Activated naive CD4-positive, alpha-beta T cell treated with anti-CD3 and anti-CD28 coated beads, Interleukin-2, amount 10 ng/mL, durations not matched to agents 5 hours and 36 hours (primary cell): ENCODE results near the gene POLH. TPM values are rescaled to one million over a fixed set of nuclear protein-coding genes. Genes with fewer than 3 reads are reported as not detected.

Source experiments
- total RNA-seq, 2 experiments: library from RNA; stranded (reverse); gene quantifications; one replicate each; pipeline ENCODE4 v1.2.3, GENCODE V29; 2021

The POLH gene
- 10 to 100 TPM; 67.9 to 70.9 TPM for total RNA-seq

DNA sequence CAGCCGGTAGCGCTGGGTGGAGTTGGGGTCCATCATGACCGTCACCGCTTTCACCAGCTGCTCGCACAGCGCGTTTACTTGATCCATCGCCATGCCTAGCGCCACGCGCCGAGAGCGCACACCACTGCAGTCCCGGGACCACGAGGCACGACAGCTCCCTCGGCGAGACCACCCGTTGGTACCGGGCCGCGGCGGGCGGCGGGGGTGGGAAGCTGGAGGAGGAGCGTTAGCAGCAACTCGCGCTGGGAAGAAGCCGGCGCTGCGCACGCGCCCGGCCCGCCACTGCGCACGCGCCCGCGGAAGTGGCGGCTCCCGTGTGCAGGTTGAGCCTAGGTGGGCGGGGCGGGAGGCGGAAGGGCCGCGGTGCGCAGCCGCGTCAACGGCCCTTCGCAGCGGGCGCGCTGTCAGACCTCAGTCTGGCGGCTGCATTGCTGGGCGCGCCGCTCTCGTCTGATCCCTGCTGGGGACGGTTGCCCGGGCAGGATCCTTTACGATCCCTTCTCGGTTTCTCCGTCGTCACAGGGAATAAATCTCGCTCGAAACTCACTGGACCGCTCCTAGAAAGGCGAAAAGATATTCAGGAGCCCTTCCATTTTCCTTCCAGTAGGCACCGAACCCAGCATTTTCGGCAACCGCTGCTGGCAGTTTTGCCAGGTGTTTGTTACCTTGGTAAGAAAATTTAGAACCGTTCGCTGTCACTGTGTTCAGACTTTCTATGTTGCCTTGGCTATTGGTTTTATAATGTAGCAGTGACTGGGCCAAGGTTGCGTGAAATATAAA is at the start of gene POLH, which contains the start of gene XPO5:
POLH (plus strand) TSS at position 414 of the 780 bp plus-strand sequence. CDS start 6,135 bp downstream, outside the sequence.
XPO5 (minus strand) TSS at position 267 of the 780 bp plus-strand sequence; CDS start at position 93, 174 bp downstream.

GRCh38 chr6:43629104-43629504 is 53.1 kb downstream of the POLH start, which contains the start of gene GTPBP2:
Gene GTPBP2, minus strand, starts transcription at chr6:43629264. Its CDS starts 102 bp downstream, at chr6:43629162.

DNA sequence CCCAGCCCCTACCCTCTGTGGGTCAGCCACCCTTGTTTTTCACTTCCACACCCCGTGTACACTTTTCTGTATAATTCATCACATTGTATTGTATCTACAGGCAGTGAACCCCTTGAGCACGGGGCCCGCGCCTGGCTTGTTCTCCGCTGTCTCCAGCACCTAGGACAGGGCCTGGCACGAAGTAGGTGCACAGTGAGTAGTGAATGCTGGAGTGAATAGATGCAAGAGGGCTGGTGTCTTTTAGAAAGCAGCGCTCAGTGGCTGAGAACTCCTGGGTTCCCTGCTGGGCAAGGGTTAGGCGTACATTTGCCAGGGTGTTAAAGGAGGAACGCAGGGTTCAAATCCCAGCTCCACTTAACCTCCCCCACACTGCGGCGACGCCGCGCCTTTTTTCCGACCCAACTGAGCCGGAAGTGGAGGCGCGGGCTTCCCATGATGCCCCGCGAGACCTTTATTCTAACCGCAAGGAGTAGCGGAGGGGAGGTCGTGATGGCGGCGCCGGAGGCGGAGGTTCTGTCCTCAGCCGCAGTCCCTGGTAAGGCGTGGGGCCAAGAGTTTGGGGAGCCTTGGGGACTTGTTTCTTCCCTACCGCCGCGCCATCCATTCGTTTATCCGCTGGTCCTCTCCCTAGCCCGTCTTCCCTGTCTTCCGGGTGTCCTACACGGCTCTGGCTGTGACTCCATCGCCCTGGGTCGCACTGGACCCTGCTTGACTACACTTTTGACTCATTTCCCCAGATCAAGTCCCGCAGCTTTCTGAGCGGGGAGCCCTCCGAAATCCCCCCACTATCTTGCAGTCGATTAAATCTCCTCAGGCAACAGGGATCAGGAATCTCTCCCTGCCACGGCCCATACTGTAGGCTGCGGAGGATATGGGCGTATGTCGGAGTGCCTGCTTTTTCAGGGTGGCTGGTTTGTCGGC is 59.7 kb downstream of the POLH start, which contains the start of gene MAD2L1BP:
MAD2L1BP (plus strand) TSS at position 454 of the 921 bp plus-strand sequence; CDS start at position 490, 36 bp downstream.

DNA sequence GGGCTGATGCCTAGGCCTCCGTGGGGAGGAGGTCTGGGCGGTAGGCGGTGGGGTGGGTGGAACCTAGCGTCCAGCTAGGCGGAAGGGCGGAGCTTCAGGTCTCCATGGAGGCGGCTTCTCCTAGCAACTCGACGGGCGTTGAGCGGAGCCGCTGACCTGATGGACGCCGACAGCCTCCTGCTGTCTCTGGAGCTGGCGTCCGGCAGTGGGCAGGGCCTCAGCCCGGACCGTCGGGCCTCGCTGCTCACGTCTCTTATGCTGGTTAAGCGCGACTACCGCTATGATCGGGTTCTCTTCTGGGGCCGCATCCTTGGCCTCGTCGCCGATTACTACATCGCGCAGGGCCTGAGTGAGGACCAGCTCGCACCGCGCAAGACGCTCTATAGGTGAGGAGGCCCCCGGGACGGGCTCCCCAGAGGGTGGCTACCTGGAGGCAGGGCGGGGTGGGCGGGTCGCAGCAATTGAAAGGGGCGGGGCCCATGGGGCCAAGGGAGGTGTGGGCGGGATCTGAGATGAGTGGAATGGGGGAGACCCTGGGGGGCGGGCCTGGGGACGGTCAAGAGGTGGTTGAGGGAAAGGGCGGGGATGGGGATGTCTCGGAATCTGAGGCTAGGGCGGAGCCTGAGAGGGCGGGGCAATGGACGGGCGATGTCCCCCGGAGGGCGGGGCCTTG is 69.1 kb downstream of the POLH start, which contains the start of gene RSPH9:
RSPH9 (plus strand) TSS at position 97 of the 673 bp plus-strand sequence; CDS start at position 160, 63 bp downstream.

Other genes starting within 250 kb of the POLH start
- 10 to 100 TPM; 19.9 to 20.5 TPM for gene ZNF318, start 206.5 kb upstream of the POLH start, total RNA-seq
- gene ABCC10, start 148.6 kb upstream of the POLH start, total RNA-seq, result 10 to 100 TPM; 42.2 to 48.8 TPM
- under 1 TPM; 0.43 to 0.55 TPM for gene DLK2, start 120.6 kb upstream of the POLH start, total RNA-seq
- gene TJAP1, start 98.6 kb upstream of the POLH start, total RNA-seq, result 10 to 100 TPM; 35.9 to 39.7 TPM
- under 1 TPM; 0.14 to 0.33 TPM for gene LRRC73, start 65.8 kb upstream of the POLH start, total RNA-seq
- 10 to 100 TPM; 63.2 to 69.1 TPM for gene YIPF3, start 59.3 kb upstream of the POLH start, total RNA-seq
- 10 to 100 TPM; 30.0 to 36.2 TPM for gene POLR1C, start 59.1 kb upstream of the POLH start, total RNA-seq
- 10 to 100 TPM; 49.0 to 49.5 TPM for gene XPO5, start 147 bp upstream of the POLH start, total RNA-seq
- 10 to 100 TPM; 82.4 to 87.5 TPM for gene GTPBP2, start 53.1 kb downstream of the POLH start, total RNA-seq
- 10 to 100 TPM; 34.8 to 35.6 TPM for gene MAD2L1BP, start 59.7 kb downstream of the POLH start, total RNA-seq
- gene RSPH9, start 68.9 kb downstream of the POLH start, total RNA-seq, result not detected
- 10 to 100 TPM; 36.3 to 37.3 TPM for gene MRPS18A, start 111.6 kb downstream of the POLH start, total RNA-seq
- 10 to 100 TPM; 54.9 to 59.1 TPM for gene VEGFA, start 194.0 kb downstream of the POLH start, total RNA-seq